HS-5 (cell line): ENCODE data around the gene TALDO1.

Source experiments
- DNase-seq: peaks from one replicate; pipeline ENCODE4 v3.0.0-alpha.2; 2012; ENCODE audit warnings: low read depth

TALDO1 gene

DNA sequence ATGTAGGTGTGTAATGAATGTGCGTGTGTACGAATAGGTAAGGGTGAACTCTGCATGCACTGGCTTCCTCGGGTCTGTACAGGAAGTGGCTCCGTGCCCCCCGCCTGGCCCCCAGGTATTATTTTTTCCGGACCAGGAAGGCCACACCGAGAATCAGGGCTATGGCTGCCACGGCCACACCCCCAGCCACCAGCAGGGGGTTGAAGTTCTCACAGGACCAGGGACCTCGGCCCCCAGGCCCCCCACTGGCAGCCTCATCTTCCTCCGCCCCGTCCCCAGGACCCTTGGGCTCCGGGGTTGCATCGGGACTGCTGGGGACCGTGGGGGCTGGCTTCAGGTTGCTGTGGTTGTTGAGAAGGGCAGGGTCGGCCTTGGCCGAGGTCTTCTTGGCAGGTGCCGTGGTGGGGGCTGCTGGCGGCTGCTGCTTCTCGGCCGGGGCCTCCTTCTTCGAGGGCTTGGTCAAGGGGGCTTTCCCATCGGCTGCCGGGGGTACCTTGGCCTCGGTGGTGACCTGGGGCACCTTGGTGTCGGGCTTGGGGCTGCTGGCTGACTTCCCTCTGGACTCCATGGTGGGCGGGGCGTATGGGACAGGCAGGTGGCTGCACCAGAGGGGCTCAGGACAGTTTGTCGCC is 40.9 kb downstream of the TALDO1 start:
- DNase-seq: no peak

GRCh38 chr11:788953-789940 is 42.0 kb downstream of the TALDO1 start:
- DNase-seq: no peak

DNA sequence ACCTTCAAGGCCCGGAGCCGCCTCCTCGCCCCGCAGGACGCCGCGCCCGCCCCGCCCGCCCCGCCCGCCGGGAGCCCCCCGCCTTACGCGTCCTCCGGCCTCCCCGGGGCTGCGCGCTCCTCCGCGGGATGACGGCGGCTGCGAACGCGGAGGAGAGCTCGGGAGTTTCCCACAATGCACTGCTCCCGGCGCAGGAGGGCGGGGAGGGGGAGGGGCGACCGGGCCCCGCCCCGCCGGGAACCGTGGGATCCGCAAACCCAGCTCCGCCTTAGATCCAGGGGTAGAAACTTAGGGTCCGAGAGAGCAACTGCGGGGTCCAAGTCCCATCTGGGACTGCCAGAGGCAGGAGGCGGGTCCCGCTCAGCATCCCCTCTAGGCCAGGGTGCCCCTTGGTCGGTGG is 42.7 kb downstream of the TALDO1 start, which contains the start of gene CEND1:
Gene CEND1 (minus strand): TSS at position 148 of the 400 bp plus-strand sequence. CDS start 1,514 bp downstream, outside the sequence.
- no peak for DNase-seq

- no peak for DNase-seq
These were observed 43.7 kb downstream of the TALDO1 start for GRCh38 chr11:790721-791564.

DNA sequence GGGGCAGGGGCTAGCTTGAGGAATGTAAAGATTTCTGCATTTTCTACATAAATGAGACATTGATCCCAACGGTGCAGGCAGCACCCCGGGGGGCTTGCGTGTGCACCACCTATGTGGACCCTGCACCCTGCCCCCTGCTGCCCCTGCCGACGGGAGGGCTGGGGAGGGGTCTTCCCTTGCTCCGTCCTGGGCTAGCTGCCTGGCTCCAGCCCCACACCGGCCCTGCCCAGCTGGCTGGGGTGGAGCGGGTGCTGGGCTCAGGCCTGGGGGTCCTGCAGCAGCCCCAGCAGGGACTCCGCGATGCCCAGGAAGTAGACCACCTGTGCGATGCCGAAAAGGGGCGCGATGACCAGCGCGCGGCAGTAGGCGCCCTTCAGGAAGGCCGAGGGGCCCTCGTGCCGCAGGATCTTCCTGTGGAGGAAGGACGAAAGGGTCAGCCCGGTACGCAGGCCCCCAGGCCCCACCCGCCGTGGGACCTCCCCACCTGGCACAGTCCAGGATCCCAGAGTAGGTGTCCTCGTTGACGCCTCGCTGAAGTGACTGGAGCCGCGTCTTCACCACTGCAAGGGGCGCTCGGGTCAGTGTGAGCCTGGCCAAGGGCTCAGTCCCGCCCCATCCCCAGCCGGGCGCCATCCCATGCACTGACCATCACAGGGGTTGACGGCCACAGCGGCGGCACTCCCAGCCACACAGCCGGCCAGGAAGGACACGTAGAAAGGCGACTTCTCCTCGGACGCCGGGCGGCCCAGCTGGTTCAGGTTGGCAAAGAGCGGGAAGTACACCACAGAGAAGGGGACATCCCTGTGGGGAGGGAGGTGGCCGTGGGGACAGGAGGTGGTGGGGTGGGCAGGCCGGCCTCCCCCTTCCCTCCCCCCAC is 44.6 kb downstream of the TALDO1 start:
- DNase-seq: no peak

DNA sequence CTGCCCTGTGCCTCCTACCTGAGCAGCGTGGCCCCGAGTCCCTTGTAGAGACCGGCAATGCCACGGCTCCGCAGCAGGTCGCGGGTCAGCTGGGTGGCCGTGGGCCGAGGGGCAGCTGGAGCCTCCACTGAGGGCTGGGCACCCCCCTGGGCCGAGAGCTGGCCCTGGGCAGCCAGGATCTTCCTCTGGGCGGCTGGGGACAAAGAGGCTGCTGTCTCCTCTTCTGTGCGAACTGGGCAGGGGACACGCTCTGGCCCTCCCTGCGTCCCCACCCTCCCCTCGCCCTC is 45.2 kb downstream of the TALDO1 start:
- DNase-seq: no peak

GRCh38 chr11:792873-793272 is 45.6 kb downstream of the TALDO1 start:
- no peak for DNase-seq

DNA sequence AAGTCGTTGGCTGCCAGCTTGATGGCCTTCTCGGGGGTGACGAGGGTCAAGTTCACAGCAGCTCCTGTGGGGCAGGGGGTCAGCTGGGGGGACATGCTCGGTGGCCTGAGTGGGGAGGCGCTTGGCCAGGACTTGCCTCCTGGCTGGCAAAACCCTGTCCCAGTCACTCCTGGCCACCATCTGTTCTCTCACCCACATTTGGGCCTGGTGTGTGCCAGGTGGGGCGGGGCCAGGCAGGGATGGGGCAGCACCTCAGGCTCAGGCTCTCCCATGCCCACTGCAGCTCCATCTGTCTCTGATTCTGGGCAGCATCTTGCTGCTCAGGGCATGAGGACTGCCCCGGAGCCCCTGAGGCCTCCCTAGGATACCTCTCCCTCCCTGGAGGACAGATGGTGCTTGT is 46.3 kb downstream of the TALDO1 start:
- no peak for DNase-seq

DNA sequence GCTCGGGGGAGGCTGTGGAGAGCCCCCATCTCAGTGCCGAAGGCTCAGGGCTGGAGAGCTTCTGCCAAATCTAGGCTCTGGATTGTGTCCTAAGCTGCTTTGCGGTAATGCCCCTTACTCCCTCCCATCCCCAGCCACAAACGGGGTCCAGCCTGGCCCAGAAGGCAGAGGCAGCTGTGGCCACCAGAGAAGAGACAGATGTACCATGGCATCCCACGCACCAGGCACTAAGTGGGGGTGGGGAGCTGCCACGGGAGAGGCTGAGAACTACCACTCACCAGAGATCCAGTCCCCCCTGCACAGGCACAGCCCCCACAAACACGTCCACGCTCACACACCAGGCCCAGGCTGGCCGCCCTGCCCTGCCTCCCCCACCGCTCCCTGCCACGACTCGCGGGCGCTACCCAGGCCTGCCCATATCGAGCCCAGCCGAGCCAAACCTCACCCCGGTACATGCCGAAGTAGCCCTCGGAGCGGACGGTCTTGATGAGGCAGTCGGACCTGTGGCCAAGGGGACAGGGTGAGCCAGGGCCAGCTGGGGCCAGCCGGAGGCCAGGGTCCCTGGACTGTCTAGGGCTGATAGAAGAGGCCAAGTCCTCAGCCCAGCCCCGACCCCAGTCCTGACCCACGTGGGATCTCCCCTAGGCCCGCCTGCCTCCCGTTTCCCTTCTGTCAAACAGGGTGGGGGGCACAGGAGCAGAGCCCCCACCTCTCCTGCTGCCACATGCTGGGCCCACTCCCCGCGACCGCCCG is 46.9 kb downstream of the TALDO1 start:
- DNase-seq: no peak

DNA sequence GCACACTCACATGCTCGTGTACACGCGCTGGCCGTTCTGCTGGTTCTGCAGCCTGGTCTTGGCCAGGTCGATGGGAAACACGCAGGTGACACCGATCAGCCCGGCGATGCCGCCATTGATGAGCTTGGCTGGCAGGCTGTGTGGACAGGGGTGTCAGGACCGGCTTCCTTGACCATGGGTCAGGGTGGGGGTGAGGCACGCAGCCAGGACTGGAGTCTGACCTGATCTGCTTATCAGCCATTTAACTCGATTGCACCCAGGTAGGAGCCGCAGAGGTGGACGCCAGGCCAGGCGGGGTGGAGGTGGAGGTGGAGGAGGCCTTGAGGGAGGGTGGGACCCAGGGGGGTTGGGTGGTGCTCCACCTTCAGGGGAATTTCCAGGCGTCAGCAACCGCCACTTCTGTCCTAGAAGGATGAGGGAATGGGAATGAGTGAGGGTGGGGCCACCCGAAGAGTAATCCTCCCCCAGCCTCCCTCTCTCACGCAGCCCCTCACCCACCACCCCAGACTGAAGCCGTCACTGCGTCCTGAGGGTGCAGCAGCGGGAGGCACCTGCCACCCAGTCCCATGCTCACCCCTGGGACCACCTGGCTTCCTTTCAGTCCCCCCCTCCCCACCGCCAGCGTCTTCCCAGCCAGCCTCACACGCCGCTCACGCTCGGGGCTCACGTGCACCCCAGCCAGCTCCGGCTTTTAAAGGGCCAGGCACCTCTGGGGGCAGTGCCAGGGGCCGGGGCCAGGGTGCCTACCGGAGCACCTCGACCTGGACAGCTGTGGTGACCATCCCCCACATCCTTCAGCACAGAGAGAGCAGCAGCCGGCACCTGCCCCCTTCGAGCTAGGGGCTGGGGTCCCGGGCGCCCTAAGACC is 47.7 kb downstream of the TALDO1 start:
- no peak for DNase-seq

DNA sequence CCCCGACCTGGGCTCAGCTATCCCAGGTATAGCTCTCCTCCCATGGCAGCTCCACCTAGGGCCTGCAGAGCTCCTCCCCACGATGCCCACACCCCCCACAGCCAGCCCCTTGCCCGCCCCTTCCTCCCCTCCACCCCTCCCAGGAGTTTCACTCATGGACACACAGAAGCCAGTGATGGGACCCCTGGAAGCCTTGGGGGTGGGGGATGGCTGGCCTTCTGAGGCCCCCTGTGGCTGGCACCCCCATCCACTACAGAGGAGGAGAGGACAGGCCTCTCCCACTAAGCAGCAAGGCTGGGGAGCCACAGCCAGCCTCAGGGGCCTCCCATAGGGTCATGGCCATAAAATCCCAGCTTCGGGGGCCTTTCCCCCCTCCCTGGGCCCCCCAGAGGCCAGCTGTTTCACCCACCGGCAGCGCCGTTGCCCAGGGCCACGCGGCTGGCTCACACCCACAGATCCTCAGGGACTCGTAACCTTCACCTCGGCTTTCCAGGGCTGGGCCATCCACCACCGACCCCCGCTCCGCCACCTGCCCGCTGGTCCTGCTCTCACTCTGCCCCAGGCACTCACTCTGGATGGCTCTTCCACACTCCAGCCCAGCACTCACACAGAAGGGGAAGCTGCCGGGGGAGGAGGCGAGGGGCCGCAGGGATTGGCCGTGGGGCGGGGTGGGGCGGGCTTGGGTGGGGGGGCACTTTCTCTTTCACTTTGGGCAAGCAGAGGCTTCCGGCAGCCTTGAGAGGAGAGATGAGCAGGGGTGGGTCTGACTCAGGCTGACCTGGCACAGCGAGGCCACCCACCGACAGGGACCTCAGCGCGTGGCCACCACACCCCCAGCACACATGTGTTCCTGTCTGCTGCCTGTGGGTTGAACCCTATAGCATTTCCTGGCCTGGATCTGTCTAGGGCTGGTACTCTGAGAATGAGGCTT is 48.6 kb downstream of the TALDO1 start:
- no peak for DNase-seq

GRCh38 chr11:796565-797295 is 49.5 kb downstream of the TALDO1 start:
- DNase-seq: no peak

DNA sequence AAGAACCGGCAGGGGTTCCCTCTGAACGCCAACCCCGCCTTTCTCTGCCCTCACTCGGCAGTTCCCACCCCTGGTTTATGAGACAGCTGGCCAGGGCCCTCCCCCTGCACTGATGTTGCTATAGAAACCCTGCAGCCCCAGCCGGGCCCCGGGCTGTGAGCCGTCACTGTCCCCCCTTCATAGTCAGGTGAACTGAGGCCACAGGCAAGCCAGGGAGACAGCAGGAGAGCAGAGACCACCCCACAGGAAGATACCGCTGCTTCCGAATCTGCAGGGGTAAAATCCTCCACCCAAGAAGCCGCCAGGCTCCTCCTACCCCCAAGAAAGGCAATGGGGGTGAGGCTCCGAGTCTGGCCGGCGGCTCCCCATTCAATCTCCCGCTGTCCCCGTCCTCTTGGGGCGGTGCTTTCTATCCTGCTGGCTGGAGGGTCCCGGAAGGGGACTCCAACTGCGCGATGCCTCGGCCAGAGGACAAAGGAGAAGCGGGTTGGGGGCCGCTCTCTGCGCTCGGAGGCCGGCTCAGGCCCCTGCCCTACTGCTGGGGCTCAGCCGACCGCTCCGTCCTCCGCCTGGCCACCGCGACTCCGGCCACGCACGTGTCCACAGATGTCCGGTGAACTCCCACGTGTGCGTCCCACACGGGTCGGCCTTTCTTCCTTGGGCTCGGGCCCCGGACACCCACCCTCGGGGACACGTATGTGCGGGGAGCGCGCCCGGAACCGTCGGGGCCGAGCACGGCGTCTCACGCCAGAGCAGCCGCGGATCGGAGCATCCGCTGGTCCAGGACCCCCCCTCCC is 50.2 kb downstream of the TALDO1 start:
- DNase-seq: no peak

DNA sequence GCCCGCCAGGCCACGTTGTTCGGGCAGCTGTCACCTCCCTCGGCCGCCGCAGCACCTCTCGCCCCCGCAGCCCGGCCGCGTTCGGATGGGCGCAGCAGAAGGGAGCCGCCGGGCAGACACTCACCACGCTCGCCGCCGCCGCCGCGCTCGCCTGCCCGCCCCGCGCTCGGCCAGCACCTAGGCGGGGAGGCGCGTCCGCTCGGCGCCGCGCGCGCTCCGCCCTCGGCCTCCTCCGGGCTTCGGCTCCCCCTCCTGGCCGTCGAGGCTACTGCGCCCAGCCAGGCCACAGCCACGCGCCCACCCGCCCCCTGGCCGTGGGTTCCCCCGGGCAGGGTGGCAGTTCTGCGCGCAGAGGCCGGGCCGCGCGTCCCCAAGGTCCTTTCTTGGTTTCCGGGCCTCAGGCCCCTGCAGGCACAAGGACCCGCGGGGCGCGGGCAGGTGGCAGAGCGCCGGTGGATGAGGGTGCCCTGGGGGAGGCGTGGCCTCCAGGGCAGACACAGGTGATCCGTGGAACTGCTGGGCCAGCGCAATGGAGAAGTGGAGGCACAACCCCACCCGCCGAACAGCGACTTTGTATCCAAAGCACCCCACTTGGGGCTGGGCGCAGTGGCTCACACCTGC is 50.9 kb downstream of the TALDO1 start, which contains the start of gene SLC25A22:
Gene SLC25A22 (minus strand): TSS at position 189 of the 621 bp plus-strand sequence. CDS start 3,275 bp downstream, outside the sequence.
- no peak for DNase-seq

DNA sequence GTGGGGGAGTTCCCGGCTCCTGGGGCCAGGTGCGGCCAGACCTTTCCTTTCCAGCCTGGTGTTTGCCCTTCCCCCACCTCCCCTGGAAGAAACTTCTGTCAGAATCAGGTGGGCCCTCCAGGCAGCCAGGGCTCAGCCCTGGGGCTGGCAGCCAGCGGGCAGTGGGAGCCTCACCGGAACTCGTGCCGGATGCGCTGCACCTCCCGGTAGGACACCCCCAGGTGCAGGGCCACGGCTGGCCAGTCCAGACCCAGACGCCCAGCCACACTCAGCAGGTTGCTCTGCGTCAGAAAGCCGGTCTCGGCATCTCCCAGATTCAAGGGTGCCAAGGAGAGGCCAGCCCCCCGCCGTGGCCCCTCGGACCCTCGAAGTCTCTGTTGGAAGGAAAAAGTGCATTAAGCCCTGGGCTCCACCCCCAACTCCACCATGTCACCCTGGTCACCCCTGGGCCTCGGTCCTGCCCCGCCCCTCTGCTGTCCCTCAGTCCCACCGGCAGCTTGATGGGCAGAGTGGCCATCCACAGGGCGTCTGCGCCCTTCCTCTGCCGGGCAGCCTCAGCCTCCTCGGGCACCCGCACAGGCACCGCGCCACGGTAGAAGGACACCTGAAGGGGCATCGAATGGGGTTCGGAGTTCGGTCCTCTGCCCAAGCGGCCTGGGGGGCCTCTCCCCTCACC is 52.5 kb downstream of the TALDO1 start:
- DNase-seq: no peak

DNA sequence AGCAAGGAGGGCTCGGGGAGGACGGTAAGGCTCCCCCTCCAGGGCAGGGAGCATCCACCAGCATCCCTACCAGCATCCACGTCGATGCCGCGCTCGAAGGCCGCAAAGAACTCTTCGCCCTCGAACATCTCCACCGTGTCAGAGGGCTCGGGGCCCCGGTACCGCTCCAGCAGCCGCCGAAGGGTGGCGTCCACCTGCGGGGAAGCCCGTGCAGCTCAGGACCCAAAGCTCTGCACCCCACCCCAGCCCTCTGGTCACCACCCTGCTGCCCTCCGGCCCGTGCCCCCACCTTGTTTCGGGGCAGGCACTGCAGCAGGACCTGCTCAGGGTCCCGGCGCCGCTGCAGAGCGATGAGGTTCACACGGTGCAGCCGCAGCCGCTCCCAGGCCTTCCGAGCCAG is 53.2 kb downstream of the TALDO1 start:
- no peak for DNase-seq
